Tibial nerve (tissue), 3 donors: ENCODE results near the gene REEP5.

Experiments used
- POLR2A ChIP-seq, 2 donors: fragments of 450-650 bp; IDR thresholded peaks; one replicate each; pipeline ENCODE4 v1.6.1; 2017; ENCODE audit warnings: antibody characterized with exemption in 2 of 2, mild to moderate bottlenecking in 2 of 2, moderate library complexity in 2 of 2
- TF ChIP-seq, protein P1 (sequence below), 5 experiments: fragments of 200-600 bp in 3 of 5; fragments of 450-650 bp in 2 of 5; sonication (generic) in 3 of 5; IDR thresholded peaks; one replicate each; pipeline ENCODE4 v1.5.1; 2016 to 2019; ENCODE audit warnings: antibody characterized with exemption in 5 of 5, mild to moderate bottlenecking in 3 of 5, moderate library complexity in 2 of 5

DNA sequence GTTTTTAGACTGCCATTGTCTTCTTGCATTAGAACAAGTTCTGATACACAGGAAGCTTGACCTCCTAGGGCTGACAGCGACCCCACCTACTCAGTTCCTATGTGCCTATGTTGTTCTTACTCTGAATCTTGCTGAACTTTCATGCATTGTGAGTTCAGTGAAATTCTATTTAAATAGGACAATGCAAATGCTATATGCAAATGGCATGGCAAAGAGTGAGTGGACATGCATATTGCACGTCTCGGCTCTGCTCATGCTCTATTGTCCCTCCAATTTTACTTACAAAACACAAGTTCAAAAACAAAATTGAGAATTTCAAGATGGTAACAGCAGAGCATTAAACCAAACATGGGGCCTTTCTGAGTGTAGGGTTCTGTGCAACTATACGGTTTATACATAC is 49.2 kb upstream of the REEP5 start:
- TF ChIP-seq, protein P1, sequence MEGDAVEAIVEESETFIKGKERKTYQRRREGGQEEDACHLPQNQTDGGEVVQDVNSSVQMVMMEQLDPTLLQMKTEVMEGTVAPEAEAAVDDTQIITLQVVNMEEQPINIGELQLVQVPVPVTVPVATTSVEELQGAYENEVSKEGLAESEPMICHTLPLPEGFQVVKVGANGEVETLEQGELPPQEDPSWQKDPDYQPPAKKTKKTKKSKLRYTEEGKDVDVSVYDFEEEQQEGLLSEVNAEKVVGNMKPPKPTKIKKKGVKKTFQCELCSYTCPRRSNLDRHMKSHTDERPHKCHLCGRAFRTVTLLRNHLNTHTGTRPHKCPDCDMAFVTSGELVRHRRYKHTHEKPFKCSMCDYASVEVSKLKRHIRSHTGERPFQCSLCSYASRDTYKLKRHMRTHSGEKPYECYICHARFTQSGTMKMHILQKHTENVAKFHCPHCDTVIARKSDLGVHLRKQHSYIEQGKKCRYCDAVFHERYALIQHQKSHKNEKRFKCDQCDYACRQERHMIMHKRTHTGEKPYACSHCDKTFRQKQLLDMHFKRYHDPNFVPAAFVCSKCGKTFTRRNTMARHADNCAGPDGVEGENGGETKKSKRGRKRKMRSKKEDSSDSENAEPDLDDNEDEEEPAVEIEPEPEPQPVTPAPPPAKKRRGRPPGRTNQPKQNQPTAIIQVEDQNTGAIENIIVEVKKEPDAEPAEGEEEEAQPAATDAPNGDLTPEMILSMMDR (IDR thresholded peaks at IDR 0.05), result no peak
- TF ChIP-seq POLR2A (IDR thresholded peaks at IDR 0.05), result no peak
